Erythroblast (primary cell): Measurements from ENCODE around the gene ZDHHC11.

Experiments
- GATA1 ChIP-seq: IDR thresholded peaks from 2 replicates; pipeline ENCODE4 v1.6.1; 2011; ENCODE audit warnings: low read depth, mild to moderate bottlenecking, control low read depth, low read length, moderate library complexity
- POLR2A ChIP-seq: IDR thresholded peaks from 2 replicates; pipeline ENCODE4 v1.6.1; 2011; ENCODE audit warnings: mild to moderate bottlenecking, low read length

DNA sequence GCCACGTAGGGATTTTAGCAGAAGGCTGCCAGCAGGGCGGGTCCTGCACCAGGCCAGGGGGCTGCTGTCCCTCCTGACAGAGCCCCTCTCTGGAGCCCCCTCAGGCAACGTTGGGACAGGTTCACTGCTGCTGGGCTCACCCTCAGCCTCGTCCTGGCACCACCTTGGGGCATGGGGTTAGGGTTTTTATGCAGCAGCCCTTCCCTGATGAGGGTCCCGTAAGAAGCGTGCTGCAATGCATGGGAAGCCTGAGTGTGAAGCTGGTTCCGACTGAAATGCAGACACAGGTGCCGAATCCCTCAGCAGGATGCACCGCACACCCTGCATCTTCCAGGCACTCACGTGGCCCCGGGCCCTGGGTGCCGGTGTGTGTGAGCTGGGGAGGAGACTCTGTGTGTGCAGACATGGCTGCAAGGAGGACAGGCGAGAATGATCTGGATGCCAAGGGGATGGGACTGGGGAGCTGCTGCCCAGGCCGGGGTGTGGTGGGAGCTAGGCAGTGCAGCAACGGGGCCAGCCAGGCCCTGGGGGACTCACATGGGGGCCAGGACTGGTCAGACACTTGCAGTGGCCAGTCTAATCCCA is 93.3 kb downstream of the ZDHHC11 start:
- TF ChIP-seq POLR2A (no peak), GATA1 (no peak)
